Activated naive CD8-positive, alpha-beta T cell treated with anti-CD3 and anti-CD28 coated beads, Interleukin-2, amount 50 U/mL, for 24 hours (primary cell): ENCODE results near the gene PNMA6E.
A peak's percentile ranks its signal among the peaks of the same experiment; 100 is the strongest.

ENCODE experiments used
- ATAC-seq: fragments of 150-1000 bp; cut with Tn5 transposase; one replicate; pipeline ENCODE4 v1.10.0; 2021
- DNase-seq: peaks from one replicate; pipeline ENCODE4 v3.0.0; 2021
- H3K27ac Mint-ChIP-seq: one replicate; pipeline ENCODE4 v1.8.0; 2021; ENCODE audit warnings: mild to moderate bottlenecking, mixed read lengths
- H3K27me3 Mint-ChIP-seq: one replicate; pipeline ENCODE4 v1.8.0; 2021; ENCODE audit warnings: mixed read lengths
- H3K36me3 Mint-ChIP-seq: one replicate; pipeline ENCODE4 v1.8.0; 2021; ENCODE audit warnings: low read depth, mixed read lengths
- H3K4me1 Mint-ChIP-seq: one replicate; pipeline ENCODE4 v1.8.0; 2021; ENCODE audit warnings: mixed read lengths
- H3K4me3 Mint-ChIP-seq: one replicate; pipeline ENCODE4 v1.8.0; 2021; ENCODE audit warnings: mild to moderate bottlenecking, moderate library complexity, mixed read lengths
- H3K9me3 Mint-ChIP-seq: one replicate; pipeline ENCODE4 v1.8.0; 2021; ENCODE audit warnings: mixed read lengths

PNMA6E gene

DNA sequence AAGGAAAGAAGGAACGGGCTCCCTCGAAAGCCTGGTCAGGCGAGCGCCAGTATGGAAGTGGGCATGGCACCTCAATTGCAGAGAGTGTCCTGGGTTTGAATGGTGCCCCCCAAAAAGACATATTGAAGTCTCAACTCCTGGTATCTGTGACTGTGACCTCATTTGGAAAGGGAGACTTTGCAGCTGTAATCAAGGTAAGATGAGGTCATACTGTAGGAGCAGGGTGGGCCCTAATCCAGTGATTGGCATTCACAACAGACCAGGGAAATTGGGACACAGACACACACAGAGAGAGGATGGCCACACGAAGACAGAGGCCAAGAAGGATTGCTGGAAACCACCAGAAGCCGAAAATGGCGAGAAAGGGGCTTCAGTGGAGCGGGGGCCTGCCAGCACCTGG lies 16.5 kb upstream of the PNMA6E start:
- no peak for DNase-seq
- H3K36me3 Mint-ChIP-seq: no peaks in the 10 kb centered on the region
- no peak for ATAC-seq
- no peak overlapping the region for H3K27ac Mint-ChIP-seq
- H3K4me1 Mint-ChIP-seq: no peaks in the 10 kb centered on the region
- H3K9me3 Mint-ChIP-seq: no peaks in the 10 kb centered on the region
- H3K4me3 Mint-ChIP-seq: no peak overlapping the region
- H3K27me3 Mint-ChIP-seq: no peaks in the 10 kb centered on the region

DNA sequence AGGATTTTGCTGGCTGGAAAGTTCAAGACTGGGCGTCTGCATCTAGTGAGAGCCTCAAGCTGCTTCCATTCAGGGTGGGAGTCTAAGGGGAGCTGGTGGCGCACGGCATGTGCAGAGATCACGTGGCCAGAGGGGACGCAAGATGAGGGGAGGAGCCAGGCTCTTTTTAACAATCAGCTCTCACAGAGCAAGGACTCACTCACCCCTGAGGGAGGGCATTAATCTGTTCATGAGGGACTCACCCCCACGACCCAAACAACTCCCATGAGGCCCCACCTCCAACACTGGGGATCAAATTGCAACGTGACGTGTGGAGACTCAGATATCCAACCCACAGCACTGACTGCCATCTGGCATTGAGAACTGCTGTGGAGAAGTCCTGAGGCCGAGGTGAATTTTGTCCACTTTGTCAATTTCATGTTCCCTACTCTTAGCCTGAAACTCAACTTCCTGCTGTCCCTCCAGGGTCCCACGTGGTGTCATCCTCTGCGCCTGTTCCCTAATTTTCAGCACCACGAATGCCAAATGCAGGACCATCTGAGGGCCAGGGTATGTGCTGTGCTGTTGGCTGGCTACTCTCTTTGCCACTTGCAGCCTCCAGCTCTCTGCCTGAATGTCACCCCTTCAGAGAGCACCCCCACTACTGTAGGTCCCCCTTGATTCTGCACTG lies 15.8 kb upstream of the PNMA6E start:
- Mint-ChIP-seq H3K27ac (no peak overlapping the region), H3K36me3 (no peaks in the 10 kb centered on the region), H3K9me3 (no peaks in the 10 kb centered on the region), H3K4me1 (peaks cover 4% of the 10 kb centered on the region), H3K4me3 (no peak overlapping the region), H3K27me3 (no peaks in the 10 kb centered on the region)
- DNase-seq (no peak), ATAC-seq (no peak)

DNA sequence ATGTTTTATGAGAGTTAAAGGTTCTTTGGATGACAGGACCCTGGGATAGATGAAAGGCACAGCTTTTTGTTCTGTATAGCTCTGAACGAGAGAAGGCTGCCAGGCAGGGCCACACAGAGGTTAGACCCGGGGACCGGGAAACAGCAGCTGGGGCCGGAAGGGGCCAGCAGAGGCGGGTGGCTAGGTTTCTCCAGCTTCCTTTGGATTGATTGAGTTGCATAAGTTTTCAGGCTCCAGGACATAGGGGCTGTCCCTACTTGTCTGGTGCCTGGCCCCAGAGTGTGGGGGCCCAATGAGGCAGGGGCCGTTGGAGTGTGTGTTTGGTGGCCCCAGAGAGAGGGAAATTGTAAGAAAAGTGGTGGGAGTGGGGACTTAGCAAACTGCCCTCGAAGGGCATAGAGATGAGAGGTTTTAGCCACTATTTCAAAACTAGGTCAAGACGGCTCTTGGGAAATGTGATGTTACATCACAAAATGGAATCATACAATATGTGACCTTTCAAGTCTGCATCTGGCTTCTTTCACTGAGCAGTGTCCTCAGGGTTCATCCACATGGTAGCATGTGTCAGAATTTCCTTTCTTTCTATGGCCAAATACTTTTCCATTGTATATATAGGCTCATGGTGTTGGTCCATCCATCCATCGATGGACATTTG lies 13.8 kb upstream of the PNMA6E start:
- Mint-ChIP-seq H3K9me3 (no peaks in the 10 kb centered on the region), H3K27ac (no peak overlapping the region), H3K36me3 (no peaks in the 10 kb centered on the region), H3K27me3 (no peaks in the 10 kb centered on the region), H3K4me1 (peaks cover 8% of the 10 kb centered on the region), H3K4me3 (no peak overlapping the region)
- DNase-seq (no peak), ATAC-seq (no peak)

DNA sequence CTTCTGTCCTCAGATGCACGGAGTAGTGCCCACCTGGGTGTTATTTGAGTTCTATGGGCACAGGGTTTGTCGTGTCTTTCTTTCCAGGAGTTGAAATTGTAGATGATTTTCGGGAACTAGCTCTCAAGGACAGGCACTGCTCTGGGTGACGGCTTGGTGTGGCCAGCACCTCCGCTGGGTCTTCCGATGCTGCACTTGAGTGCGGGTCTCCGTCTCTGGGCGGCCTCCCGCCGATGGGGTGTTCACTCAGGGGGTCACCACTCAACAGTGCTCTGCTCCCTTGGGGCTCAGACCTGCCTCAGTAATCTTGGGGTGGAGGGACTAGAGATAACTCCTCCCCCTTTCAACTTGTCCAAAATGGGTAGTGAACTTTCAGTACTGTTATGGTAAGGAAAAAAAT lies 12.6 kb upstream of the PNMA6E start:
- no peak for DNase-seq
- no peak overlapping the region for H3K27ac Mint-ChIP-seq
- no peaks in the 10 kb centered on the region for H3K36me3 Mint-ChIP-seq
- peaks cover 8% of the 10 kb centered on the region for H3K4me1 Mint-ChIP-seq
- no peak overlapping the region for H3K4me3 Mint-ChIP-seq
- H3K27me3 Mint-ChIP-seq: no peaks in the 10 kb centered on the region
- H3K9me3 Mint-ChIP-seq: no peaks in the 10 kb centered on the region
- no peak for ATAC-seq

DNA sequence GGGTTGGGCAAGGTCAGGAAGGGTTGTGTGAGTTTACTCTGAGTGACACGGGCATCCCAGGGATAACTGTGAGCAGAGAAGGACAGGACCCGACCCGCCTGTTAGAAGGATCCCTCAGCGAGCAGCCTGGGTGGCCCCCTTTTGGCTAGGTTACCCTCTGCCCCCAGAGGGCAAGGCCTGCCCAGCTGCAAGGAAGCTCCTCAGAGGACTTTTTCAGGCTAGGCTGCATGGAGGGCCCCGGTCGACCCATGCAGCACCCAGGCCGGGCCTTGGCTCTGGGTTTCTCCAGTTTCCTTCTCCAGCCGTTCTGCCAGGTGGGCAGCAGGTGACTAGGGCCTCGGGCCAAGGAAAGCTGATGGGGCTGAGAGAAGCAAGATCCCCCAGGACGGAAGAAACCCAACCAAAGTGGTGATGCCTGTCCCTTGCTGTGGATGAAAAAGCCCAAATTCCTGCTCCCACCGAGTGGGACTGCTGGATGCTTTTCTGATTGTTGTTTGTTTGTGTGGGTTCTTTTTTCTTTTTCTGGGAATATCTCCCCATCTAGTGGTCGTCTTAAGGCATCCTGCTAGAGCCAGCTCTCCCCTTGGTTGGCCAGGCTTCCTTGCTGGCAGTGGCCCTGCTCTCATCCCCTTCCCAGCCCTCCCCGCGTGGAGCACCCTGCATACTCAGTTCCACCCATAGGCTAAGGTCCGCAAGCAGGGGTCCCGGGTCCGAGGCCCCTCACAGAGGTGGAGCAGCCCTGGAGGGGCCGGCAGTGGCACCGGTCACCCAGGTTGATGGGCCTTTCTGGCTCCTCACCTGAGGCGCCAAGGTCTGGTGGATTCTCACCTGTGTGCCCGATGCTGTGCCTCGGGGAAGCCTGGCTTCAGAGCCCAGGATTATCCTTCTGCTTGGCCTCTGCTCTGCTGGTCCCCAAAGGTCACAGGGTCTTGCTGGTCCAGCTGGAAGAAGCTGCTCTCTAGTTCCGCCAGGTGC lies 11.9 kb upstream of the PNMA6E start:
- H3K4me3 Mint-ChIP-seq: peak overlapping the region; percentile 73
- H3K9me3 Mint-ChIP-seq: no peaks in the 10 kb centered on the region
- H3K27me3 Mint-ChIP-seq: no peaks in the 10 kb centered on the region
- no peak overlapping the region for H3K27ac Mint-ChIP-seq
- no peak for ATAC-seq
- no peaks in the 10 kb centered on the region for H3K36me3 Mint-ChIP-seq
- H3K4me1 Mint-ChIP-seq: peaks cover 8% of the 10 kb centered on the region
- DNase-seq: no peak

DNA sequence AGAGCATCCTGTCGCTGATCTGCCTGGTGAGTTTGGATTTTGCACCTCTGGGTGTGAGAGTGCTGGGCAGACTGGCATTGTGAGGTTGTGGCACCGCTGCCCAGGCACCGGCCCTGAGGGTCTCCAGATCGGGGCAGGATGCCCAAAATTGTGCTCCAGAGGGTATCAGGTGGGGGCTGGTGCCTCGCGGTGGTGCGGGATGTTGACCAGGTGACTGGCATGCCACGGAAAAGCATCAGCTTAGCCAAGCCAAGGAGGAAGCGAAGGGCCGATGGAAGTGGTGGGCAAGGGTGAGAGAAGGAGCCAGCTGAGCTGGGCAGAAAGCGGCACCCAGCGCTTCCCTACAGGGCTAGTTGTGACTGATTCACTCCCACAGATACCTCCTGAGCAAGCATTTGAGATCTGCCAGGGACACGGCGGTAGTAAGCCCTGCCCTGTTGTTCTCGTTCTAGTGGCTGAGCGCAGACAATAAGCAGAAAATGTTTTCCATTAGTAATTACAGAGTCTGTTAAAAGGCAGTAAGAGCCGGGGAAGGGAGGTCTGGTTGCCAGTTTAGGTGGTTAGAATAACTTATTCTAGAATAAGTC lies 10.9 kb upstream of the PNMA6E start:
- Mint-ChIP-seq H3K36me3 (no peaks in the 10 kb centered on the region), H3K27ac (no peak overlapping the region), H3K9me3 (no peaks in the 10 kb centered on the region), H3K4me1 (peaks cover 8% of the 10 kb centered on the region), H3K4me3 (peak overlapping the region; percentile 73), H3K27me3 (no peaks in the 10 kb centered on the region)
- ATAC-seq: no peak
- no peak for DNase-seq

DNA sequence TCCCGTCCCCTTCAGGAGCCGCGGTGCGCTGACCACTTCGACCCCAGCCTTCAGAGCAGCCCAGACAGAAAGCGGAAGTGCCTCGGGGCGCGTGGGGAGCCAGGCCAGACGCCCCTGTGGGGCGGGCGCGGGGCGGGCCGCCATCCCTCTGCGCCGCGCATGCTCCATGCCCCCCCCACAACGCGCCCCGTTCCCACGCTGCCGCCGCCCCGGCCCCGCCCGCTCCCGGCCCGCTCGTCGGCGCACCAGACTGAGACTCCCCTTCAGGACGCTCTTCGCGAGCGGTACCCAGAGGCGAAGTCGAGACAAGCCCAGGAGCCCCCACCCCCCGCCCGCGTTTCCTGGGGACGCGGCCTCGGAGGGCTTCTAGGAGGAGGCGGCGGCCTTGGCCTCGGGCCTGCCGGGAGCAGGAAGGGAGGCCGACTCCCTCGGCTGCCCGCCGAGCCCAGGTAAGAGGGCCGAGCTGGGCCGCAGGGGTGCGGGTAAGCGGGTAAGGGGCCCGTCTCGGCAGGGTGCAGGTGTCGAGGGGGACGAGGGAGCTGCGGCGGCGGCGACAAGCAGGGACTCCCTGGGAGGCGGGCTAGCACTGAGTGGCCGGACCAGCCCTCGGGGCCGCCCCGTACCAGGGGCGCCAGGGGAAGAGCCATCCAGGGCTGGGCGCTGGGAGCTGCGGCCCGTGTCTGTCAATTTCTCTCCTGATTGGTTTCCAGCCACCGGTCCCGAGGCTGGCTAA lies 10.3 kb upstream of the PNMA6E start, which contains the start of gene ZFP92:
Gene ZFP92, plus strand, starts transcription at position 218 of the 733 bp plus-strand sequence. CDS start 6,851 bp downstream, outside the sequence.
- H3K27ac Mint-ChIP-seq: no peak within 1 kb of the TSS

DNA sequence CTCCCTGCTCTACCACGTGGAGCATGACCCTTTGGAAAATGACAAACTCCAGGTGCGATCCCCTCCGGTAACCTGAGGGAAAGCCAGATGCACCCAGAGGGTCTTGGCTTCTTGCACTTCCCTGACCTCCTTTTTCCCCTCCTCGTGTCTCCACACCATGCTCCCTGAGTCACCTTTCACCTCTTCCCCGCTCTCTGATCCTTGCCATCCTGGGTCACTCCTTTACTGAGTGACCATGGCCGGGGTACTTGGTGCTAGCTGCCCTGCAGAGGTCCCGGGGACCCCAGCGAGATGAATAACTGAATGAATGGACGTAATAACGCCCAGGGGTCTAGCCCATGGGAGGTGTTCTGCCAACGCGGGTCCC lies 9.7 kb upstream of the PNMA6E start:
- DNase-seq (no peak), ATAC-seq (no peak)
- no peaks in the 10 kb centered on the region for H3K36me3 Mint-ChIP-seq
- H3K9me3 Mint-ChIP-seq: no peaks in the 10 kb centered on the region
- H3K27ac Mint-ChIP-seq: no peak overlapping the region
- peak overlapping the region; percentile 59 for H3K4me3 Mint-ChIP-seq
- no peaks in the 10 kb centered on the region for H3K27me3 Mint-ChIP-seq
- peaks cover 8% of the 10 kb centered on the region for H3K4me1 Mint-ChIP-seq

More for the DNA sequence above, 10.3 kb upstream of the PNMA6E start, which contains the start of gene ZFP92:
- no peaks in the 10 kb centered on the region for H3K27me3 Mint-ChIP-seq
- peak within 1 kb of the TSS; percentile 73 for H3K4me3 Mint-ChIP-seq
- DNase-seq: peak; percentile 50
- peaks cover 8% of the 10 kb centered on the region for H3K4me1 Mint-ChIP-seq
- ATAC-seq: peak; percentile 81
- no peaks in the 10 kb centered on the region for H3K36me3 Mint-ChIP-seq
- H3K9me3 Mint-ChIP-seq: no peaks in the 10 kb centered on the region

DNA sequence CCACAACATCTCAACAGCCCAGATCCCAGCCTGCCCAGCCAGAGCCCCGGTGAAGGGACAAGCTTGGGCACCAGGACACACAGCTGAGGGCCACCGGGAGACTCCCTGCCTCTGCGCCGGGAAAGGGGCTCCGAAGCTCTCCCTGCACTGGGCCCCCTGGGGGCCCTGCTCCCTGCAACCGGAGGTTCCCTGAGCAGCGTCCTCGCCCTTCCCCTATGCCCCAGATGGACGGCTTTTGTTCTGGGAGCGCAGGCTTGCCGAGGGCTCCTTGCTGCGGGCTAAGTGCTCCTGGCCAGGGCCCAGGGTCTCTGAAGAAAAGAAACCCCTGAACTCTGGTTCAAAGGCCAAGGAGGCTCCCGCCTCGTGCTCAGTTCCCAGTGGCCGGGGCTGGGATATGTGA lies 9.2 kb upstream of the PNMA6E start:
- Mint-ChIP-seq H3K27me3 (no peaks in the 10 kb centered on the region), H3K4me1 (peaks cover 8% of the 10 kb centered on the region), H3K27ac (no peak overlapping the region), H3K4me3 (no peak overlapping the region), H3K9me3 (no peaks in the 10 kb centered on the region), H3K36me3 (no peaks in the 10 kb centered on the region)
- no peak for ATAC-seq
- no peak for DNase-seq

DNA sequence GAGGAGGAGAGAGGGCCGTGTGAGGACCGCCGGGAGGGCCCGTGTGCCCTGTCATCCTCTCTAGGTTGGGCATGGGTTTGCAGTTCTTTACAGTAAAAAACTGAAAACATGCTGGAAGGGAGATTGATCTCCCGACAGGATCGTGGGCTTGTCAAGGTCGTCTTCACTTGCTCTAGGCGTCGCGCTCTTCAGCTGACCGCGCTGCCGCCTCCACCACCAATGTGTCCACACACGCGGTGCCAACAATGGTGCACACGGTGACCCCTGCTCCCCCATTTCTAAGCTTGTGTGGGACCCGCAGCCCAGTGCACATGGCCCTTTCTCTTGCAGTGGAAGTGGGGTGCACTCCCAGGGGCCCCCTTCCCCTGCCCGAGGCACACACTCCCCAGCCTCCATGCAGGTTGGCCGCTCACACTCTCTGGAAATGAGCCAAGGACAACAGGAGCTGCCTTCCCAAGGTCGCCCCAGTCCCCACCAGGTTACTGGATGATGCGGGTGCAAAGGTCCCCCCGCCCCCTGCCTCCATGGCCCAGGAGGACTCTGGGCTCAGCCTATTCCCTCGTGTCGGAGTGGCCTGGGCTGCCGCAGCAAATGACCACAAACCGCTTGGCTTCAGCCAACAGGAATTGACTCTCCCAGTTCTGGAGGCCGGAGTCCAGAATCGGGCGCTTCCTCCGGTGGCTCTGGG lies 8.4 kb upstream of the PNMA6E start:
- H3K4me3 Mint-ChIP-seq: no peak overlapping the region
- H3K27ac Mint-ChIP-seq: no peak overlapping the region
- H3K4me1 Mint-ChIP-seq: peaks cover 8% of the 10 kb centered on the region
- H3K9me3 Mint-ChIP-seq: no peaks in the 10 kb centered on the region
- H3K36me3 Mint-ChIP-seq: no peaks in the 10 kb centered on the region
- H3K27me3 Mint-ChIP-seq: no peaks in the 10 kb centered on the region
- DNase-seq (no peak), ATAC-seq (no peak)

DNA sequence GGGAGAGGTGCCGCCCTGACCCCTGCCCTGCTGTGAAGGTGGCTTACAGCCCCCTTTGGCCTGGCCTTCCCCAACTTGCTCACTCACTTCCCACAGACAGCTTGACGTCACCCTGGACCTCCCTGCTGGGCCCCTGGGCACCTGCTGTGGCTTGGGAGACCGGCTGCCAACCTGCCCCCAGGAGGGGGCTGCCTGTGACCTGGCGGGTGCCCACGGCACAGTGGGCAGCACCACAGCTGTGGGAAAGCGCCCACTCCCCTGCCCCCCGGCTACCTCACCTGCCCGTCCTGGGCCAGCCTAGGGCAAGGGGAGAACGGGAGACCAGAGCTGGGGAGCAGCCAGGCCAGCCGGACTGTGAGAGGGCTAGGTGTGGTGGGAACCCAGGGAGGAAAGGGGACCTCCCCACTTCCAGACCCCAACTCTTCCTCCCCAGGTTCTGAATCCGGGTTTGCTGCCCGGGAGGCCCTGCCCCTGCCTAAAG lies 7.8 kb upstream of the PNMA6E start:
- H3K27ac Mint-ChIP-seq: no peak overlapping the region
- DNase-seq: no peak
- no peaks in the 10 kb centered on the region for H3K27me3 Mint-ChIP-seq
- peaks cover 8% of the 10 kb centered on the region for H3K4me1 Mint-ChIP-seq
- H3K4me3 Mint-ChIP-seq: no peak overlapping the region
- no peaks in the 10 kb centered on the region for H3K36me3 Mint-ChIP-seq
- no peaks in the 10 kb centered on the region for H3K9me3 Mint-ChIP-seq
- ATAC-seq: no peak

DNA sequence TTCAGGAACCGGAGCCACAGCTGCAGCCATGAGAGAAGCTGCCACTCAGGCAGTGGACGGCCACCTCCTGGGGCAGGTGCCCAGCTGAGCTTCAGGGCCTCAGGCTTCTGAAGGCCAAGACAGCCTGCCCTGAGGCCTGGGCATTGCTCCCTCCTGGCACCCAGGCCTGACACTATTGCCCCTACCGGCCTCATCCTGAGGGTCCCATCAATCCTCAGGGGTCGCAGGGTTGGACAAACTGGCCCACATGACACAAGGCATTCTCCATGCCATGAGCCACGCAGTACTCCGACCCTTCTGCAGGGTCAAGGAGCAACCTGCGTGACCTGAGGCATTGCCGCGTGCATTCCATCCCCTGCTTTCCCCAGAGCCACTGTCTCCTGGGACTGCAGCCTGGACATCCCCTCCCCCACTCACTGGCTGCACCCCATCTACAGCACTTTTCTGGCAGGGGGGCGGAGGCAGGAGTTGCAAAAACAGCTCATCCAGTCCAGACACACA lies 7.1 kb upstream of the PNMA6E start:
- H3K4me1 Mint-ChIP-seq: peaks cover 8% of the 10 kb centered on the region
- H3K4me3 Mint-ChIP-seq: no peak overlapping the region
- no peaks in the 10 kb centered on the region for H3K9me3 Mint-ChIP-seq
- no peak for DNase-seq
- no peak for ATAC-seq
- no peaks in the 10 kb centered on the region for H3K36me3 Mint-ChIP-seq
- no peak overlapping the region for H3K27ac Mint-ChIP-seq
- no peaks in the 10 kb centered on the region for H3K27me3 Mint-ChIP-seq

DNA sequence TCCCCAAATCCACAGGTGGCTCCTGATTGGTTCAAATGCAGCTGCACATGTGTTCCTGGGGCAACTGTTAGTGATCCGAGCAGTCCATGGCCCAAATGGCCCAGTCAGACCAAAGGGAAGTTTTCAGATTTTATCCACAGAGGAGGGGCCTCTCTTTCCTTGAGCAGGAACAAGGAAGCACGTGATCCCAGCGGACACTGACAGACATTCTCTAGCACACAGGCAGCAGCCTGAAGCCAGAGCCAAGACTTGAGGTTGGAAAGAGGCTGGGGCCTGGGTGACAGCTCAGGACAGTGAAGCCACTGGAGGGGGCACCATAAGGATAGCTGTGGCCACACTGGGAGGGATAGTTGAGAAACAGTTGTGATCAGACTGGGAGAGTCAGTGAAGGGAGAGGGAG lies 6.6 kb upstream of the PNMA6E start:
- Mint-ChIP-seq H3K9me3 (no peaks in the 10 kb centered on the region), H3K4me3 (no peak overlapping the region), H3K27me3 (no peaks in the 10 kb centered on the region), H3K36me3 (no peaks in the 10 kb centered on the region), H3K27ac (no peak overlapping the region), H3K4me1 (peaks cover 8% of the 10 kb centered on the region)
- DNase-seq (no peak), ATAC-seq (no peak)
